Loucy (cell line): ENCODE measurements around the gene ZIM2.

ENCODE experiments used
- CTCF ChIP-seq: fragments of 200-600 bp; sonication (generic); conservative IDR thresholded peaks from 2 replicates; pipeline ENCODE4 v1.5.1; 2014; ENCODE audit warnings: mild to moderate bottlenecking, antibody characterized with exemption, low read length
- EZH2phosphoT487 ChIP-seq: fragments of 200-600 bp; IDR thresholded peaks from 2 replicates; pipeline ENCODE4 v1.6.1; 2018; ENCODE audit warnings: antibody characterized with exemption, mild to moderate bottlenecking, moderate library complexity, borderline replicate concordance

- no peak for TF ChIP-seq CTCF
- no peak for TF ChIP-seq EZH2phosphoT487
These were observed 1.4 kb downstream of the ZIM2 start for GRCh38 chr19:56838909-56839651.
